ENCODE measurements around the gene DNAJC2.
A peak's percentile ranks its signal among the peaks of the same experiment; 100 is the strongest.

Gene DNAJC2

GRCh38 chr7:103347507-103348267, 3.1 kb upstream of the DNAJC2 start, which contains the start of gene PSMC2:
Gene PSMC2 (plus strand): TSS chr7:103347643. CDS start chr7:103347712, 69 bp downstream.
- H3K27me3 ChIP-seq = no peaks in the 10 kb centered on the region
- no peak for TF ChIP-seq CTCF (IDR thresholded peaks at IDR 0.05)
- H3K4me1 ChIP-seq = peaks cover 0 to 63% (median 50%) of the 10 kb centered on the region in 4 donors
- intact Hi-C loops (cut with DNase I; ENCODE audit: low total_unique reads) = no loop called here
- H3K4me3 ChIP-seq = peak within 1 kb of the TSS; percentile 83 to 96
- H3K36me3 ChIP-seq = peaks cover 0 to 11% (median 4%) of the 10 kb centered on the region in 3 donors
- H3K27ac ChIP-seq = peak within 1 kb of the TSS; percentile 93 to 94
- DNase-seq = peak; percentile 81 to 87
- H3K9me3 ChIP-seq = no peaks in the 10 kb centered on the region

GRCh38 chr7:103346396-103346795, 1.8 kb upstream of the DNAJC2 start:
- peaks cover 0 to 61% (median 49%) of the 10 kb centered on the region in 4 donors for H3K4me1 ChIP-seq
- DNase-seq = no peak
- no peaks in the 10 kb centered on the region for H3K27me3 ChIP-seq
- no peak overlapping the region for H3K27ac ChIP-seq
- no peak for TF ChIP-seq CTCF (IDR thresholded peaks at IDR 0.05)
- no peaks in the 10 kb centered on the region for H3K9me3 ChIP-seq
- no peak overlapping the region for H3K4me3 ChIP-seq
- H3K36me3 ChIP-seq = peaks cover 0 to 6% (median 6%) of the 10 kb centered on the region in 3 donors
- intact Hi-C loops (cut with DNase I; ENCODE audit: low total_unique reads) = no loop called here

GRCh38 chr7:103343758-103344452, 662 bp downstream of the DNAJC2 start:
- Histone ChIP-seq H3K27ac (peak overlapping the region; percentile 88 to 89), H3K27me3 (no peaks in the 10 kb centered on the region), H3K36me3 (peaks cover 9 to 28% (median 21%) of the 10 kb centered on the region in 3 donors), H3K4me3 (peak overlapping the region; percentile 91 to 98), H3K9me3 (no peaks in the 10 kb centered on the region), H3K4me1 (peaks cover 0 to 36% (median 30%) of the 10 kb centered on the region in 4 donors)
- DNase-seq = no peak
- TF ChIP-seq CTCF (IDR thresholded peaks at IDR 0.05) = no peak
- intact Hi-C loops (cut with DNase I; ENCODE audit: low total_unique reads) = loop anchor here (5.0 kb wide), 1 partner anchor 267 kb away; the partner anchor contains the start of gene ARMC10

- Histone ChIP-seq H3K27ac (peak overlapping the region; percentile 88 to 89), H3K9me3 (no peaks in the 10 kb centered on the region), H3K4me1 (peaks cover 0 to 31% (median 24%) of the 10 kb centered on the region in 4 donors), H3K36me3 (peaks cover 15 to 34% (median 21%) of the 10 kb centered on the region in 3 donors), H3K27me3 (no peaks in the 10 kb centered on the region), H3K4me3 (peak overlapping the region; percentile 91 to 98)
- DNase-seq = no peak
- intact Hi-C loops (cut with DNase I; ENCODE audit: low total_unique reads) = loop anchor here (5.0 kb wide), 1 partner anchor 266 kb away; the partner anchor contains the start of gene ARMC10
- no peak for TF ChIP-seq CTCF (IDR thresholded peaks at IDR 0.05)
Measured at GRCh38 chr7:103343332-103343731, 1.2 kb downstream of the DNAJC2 start.

- Histone ChIP-seq H3K4me3 (no peak overlapping the region), H3K9me3 (no peaks in the 10 kb centered on the region), H3K36me3 (peaks cover 31 to 52% (median 37%) of the 10 kb centered on the region in 3 donors), H3K27me3 (no peaks in the 10 kb centered on the region), H3K4me1 (peaks cover 0 to 23% (median 17%) of the 10 kb centered on the region in 4 donors), H3K27ac (no peak overlapping the region)
- no peak for DNase-seq
- TF ChIP-seq CTCF (IDR thresholded peaks at IDR 0.05) = no peak
- intact Hi-C loops (cut with DNase I; ENCODE audit: low total_unique reads) = loop anchor here (5.0 kb wide), 1 partner anchor 264 kb away; the partner anchor contains the start of gene ARMC10
Measured at GRCh38 chr7:103341466-103341865, 3.1 kb downstream of the DNAJC2 start.
